Loucy (cell line): Measurements from ENCODE around the gene HOXA6.

Experiments
- H2AFZ ChIP-seq: fragments of 200-600 bp; sonication (generic); 2 replicates; pipeline ENCODE4 v1.6.0; 2016; ENCODE audit warnings: antibody characterized with exemption, mild to moderate bottlenecking, low read length, moderate library complexity
- H3F3A ChIP-seq: fragments of 200-600 bp; 2 replicates; pipeline ENCODE4 v1.6.0; 2016; ENCODE audit warnings: antibody characterized with exemption, low read depth, mild to moderate bottlenecking
- H3K27me3 ChIP-seq: fragments of 200-600 bp; sonication (generic); 2 replicates; pipeline ENCODE4 v1.6.1; 2014; ENCODE audit warnings: low read length, mild to moderate bottlenecking; ENCODE audit not compliant: insufficient read depth, poor library complexity, severe bottlenecking
- H3K36me3 ChIP-seq: fragments of 200-600 bp; sonication (generic); 2 replicates; pipeline ENCODE4 v1.6.1; 2016; ENCODE audit warnings: low read length; ENCODE audit not compliant: insufficient read depth
- H3K4me1 ChIP-seq: fragments of 200-600 bp; sonication (generic); 2 replicates; pipeline ENCODE4 v1.5.1; 2014; ENCODE audit warnings: low read length, mild to moderate bottlenecking; ENCODE audit not compliant: insufficient read depth, poor library complexity, severe bottlenecking
- H3K4me2 ChIP-seq: fragments of 200-600 bp; sonication (generic); 2 replicates; pipeline ENCODE4 v1.6.0; 2014; ENCODE audit warnings: antibody characterized with exemption, low read length, low read depth, mild to moderate bottlenecking; ENCODE audit not compliant: poor library complexity, severe bottlenecking
- H3K4me3 ChIP-seq: fragments of 200-600 bp; sonication (generic); 2 replicates; pipeline ENCODE4 v1.5.1; 2014; ENCODE audit warnings: low read length, mild to moderate bottlenecking, mixed read lengths; ENCODE audit not compliant: poor library complexity, severe bottlenecking
- H3K79me2 ChIP-seq: fragments of 200-600 bp; sonication (generic); 2 replicates; pipeline ENCODE4 v1.6.1; 2014; ENCODE audit warnings: low read length; ENCODE audit not compliant: insufficient read depth
- H3K9ac ChIP-seq: fragments of 200-600 bp; sonication (generic); 2 replicates; pipeline ENCODE4 v1.6.0; 2014; ENCODE audit warnings: mild to moderate bottlenecking, low read depth, low read length, moderate library complexity; ENCODE audit not compliant: poor library complexity, severe bottlenecking
- H3K9me2 ChIP-seq: fragments of 200-600 bp; sonication (generic); replicated peaks from 2 replicates; pipeline ENCODE4 v1.6.1; 2016; ENCODE audit warnings: low read depth, low read length, mixed read lengths
- H3K9me3 ChIP-seq: fragments of 200-600 bp; sonication (generic); 2 replicates; pipeline ENCODE4 v1.6.1; 2014; ENCODE audit warnings: mild to moderate bottlenecking, antibody characterized with exemption, low read length, low read depth; ENCODE audit not compliant: insufficient read depth
- H4K20me1 ChIP-seq: fragments of 200-600 bp; sonication (generic); 2 replicates; pipeline ENCODE4 v1.6.0; 2014; ENCODE audit warnings: antibody characterized with exemption, low read length, mild to moderate bottlenecking; ENCODE audit not compliant: insufficient read depth, poor library complexity, severe bottlenecking
- CTCF ChIP-seq: fragments of 200-600 bp; sonication (generic); conservative IDR thresholded peaks from 2 replicates; pipeline ENCODE4 v1.5.1; 2014; ENCODE audit warnings: mild to moderate bottlenecking, antibody characterized with exemption, low read length
- EZH2phosphoT487 ChIP-seq: fragments of 200-600 bp; IDR thresholded peaks from 2 replicates; pipeline ENCODE4 v1.6.1; 2018; ENCODE audit warnings: antibody characterized with exemption, mild to moderate bottlenecking, moderate library complexity, borderline replicate concordance

HOXA6 gene

DNA sequence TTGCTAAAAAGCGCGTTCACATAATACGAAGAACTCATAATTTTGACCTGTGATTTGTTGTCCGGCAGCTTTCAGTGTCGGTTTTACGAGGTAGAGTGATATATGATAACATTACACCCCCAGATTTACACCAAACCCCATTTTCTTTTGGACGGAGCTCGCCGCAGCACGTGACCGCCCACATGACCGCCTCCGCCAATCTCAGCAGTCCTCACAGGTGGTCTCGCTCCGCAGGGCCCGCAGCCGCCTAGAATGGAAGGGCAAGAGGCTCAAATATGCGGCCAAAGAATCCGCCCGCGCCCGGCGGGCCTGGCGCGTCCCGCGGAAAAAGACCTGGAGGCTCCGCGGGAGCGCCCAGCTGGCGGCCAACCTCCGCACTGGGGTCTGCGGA lies 8.9 kb upstream of the HOXA6 start, which contains the start of gene HOXA7:
TSS of gene HOXA7 (minus strand) at position 168 of the 391 bp plus-strand sequence. CDS start at position 38, 130 bp downstream.
- peak within 1 kb of the TSS; percentile 94 for H3K4me3 ChIP-seq

DNA sequence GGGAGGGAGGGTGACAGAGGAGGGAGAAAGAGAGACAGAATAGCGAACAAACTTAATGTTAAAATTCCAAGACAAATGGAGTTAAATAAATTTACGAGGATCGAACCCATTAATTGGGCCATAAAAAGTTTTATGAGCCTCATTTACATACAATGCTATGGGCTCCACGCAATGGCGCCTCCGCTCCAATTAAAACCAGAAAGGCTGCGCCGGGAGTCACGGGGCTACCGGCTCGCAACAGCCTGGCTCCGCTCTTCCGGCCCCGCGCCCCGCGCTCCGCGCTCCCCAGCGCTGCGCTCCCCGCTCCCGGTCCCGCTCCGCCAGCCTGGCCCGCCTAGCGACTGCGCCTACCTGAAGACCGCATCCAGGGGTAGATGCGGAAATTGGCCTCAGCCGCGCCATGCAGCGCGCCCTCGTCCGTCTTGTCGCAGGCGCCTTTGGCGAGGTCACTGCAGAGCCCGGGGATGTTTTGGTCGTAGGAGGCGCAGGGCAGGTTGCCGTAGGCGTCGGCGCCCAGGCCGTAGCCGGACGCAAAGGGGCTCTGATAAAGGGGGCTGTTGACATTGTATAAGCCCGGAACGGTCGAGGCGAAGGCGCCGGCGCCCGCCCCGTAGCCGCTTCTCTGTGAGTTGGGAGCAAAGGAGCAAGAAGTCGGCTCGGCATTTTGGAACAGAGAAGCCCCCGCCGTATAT lies 8.4 kb upstream of the HOXA6 start:
- TF ChIP-seq CTCF (no peak), EZH2phosphoT487 (no peak)
- Histone ChIP-seq H3K4me3 (peak overlapping the region; percentile 94), H3K27me3 (peaks cover 14% of the 10 kb centered on the region), H3K4me1 (peaks cover 29% of the 10 kb centered on the region), H3K9me2 (no peaks in the 10 kb centered on the region), H3K36me3 (0 out of 2 replicates have a peak, but pooled peaks cover 3% of the 10 kb centered on the region), H3K9ac (peak overlapping the region; percentile 99), H3F3A (no peaks in the 10 kb centered on the region), H2AFZ (no peak overlapping the region), H3K4me2 (peak overlapping the region; percentile 91), H3K79me2 (peaks cover 99% of the 10 kb centered on the region), H4K20me1 (peaks cover 14% of the 10 kb centered on the region), H3K9me3 (no peaks in the 10 kb centered on the region)

More for the DNA sequence above, 8.9 kb upstream of the HOXA6 start, which contains the start of gene HOXA7:
- Histone ChIP-seq H3K9me2 (no peaks in the 10 kb centered on the region), H3K27me3 (peaks cover 8% of the 10 kb centered on the region), H3K9me3 (no peaks in the 10 kb centered on the region), H2AFZ (no peak within 1 kb of the TSS), H3K79me2 (peaks cover 98% of the 10 kb centered on the region), H3K4me1 (peaks cover 29% of the 10 kb centered on the region), H3K36me3 (0 out of 2 replicates have a peak, but pooled peaks cover 3% of the 10 kb centered on the region), H3K4me2 (peak within 1 kb of the TSS; percentile 91), H4K20me1 (peaks cover 8% of the 10 kb centered on the region), H3K9ac (peak within 1 kb of the TSS; percentile 99), H3F3A (no peaks in the 10 kb centered on the region)
- TF ChIP-seq CTCF (no peak), EZH2phosphoT487 (no peak)

DNA sequence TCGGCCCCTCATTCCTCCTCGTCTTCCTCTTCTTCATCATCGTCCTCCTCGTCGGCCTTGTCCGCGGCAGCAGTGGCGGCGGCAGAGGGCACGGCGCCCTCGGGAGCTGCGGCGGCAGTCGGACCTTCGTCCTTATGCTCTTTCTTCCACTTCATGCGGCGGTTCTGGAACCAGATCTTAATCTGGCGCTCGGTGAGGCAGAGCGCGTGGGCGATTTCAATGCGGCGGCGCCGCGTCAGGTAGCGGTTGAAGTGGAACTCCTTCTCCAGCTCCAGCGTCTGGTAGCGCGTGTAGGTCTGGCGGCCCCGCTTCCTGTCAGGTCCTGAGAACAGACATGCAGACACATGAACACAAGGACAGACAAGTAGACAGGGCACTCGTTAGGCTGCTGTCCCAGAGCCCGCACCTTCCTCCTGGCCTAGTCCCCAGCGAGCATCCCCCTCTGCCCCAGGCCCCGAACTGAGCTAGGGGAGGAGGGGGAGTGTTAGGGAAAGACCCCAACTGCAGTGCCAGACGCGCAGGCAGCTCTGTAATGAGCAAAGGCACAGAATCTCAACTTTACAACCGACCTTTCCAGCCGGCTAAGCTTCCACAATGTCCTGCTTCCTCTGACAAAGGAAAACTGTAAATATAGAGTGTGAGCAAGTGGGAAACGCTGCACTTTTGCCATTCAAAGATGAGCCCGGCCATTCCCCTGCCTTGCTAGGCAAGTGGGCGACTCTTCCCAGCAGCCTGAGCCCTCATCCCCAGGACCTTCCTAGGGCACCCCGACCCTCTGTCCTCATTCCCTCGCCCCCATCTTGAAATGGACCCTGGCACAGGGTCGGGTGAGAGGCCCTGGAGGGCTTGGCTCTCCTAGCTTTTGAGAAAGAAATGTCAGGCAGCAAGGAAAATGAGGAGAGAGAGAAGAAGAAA lies 7.6 kb upstream of the HOXA6 start:
- Histone ChIP-seq H3K27me3 (peaks cover 20% of the 10 kb centered on the region), H3K9me3 (no peaks in the 10 kb centered on the region), H3K79me2 (peaks cover 100% of the 10 kb centered on the region), H3K4me3 (peak overlapping the region; percentile 94), H3K36me3 (peaks cover 7% of the 10 kb centered on the region; the same call in 1 of the 2 replicates), H3F3A (no peaks in the 10 kb centered on the region), H3K9me2 (no peaks in the 10 kb centered on the region), H3K4me2 (peak overlapping the region; percentile 91), H4K20me1 (peaks cover 20% of the 10 kb centered on the region), H3K9ac (peak overlapping the region; percentile 99), H3K4me1 (peaks cover 29% of the 10 kb centered on the region), H2AFZ (no peak overlapping the region)
- TF ChIP-seq CTCF (no peak), EZH2phosphoT487 (no peak)
